Measurements from ENCODE around the gene TMEM117.
"Not testable (repeated sequence)": the region's sequence is repeated elsewhere in the genome, so short reads cannot be mapped to it uniquely, and the experiment has no call there.

Gene TMEM117

GRCh38 chr12:43858096-43858495 is 22.2 kb downstream of the TMEM117 start:
- no peak for TF ChIP-seq GATA1 (IDR thresholded peaks at IDR 0.05; ENCODE audit: low read depth, low read length)
- no peak for TF ChIP-seq POLR2A (IDR thresholded peaks at IDR 0.05; ENCODE audit: low read length)
- DNase-seq: no peak

- TF ChIP-seq GATA1 (IDR thresholded peaks at IDR 0.05; ENCODE audit: low read depth, low read length) (no peak), POLR2A (IDR thresholded peaks at IDR 0.05; ENCODE audit: low read length) (no peak)
Measured at GRCh38 chr12:43858991-43859390, 23.1 kb downstream of the TMEM117 start.

GRCh38 chr12:43861015-43861839 is 25.3 kb downstream of the TMEM117 start:
- no peak for DNase-seq
- TF ChIP-seq GATA1 (IDR thresholded peaks at IDR 0.05; ENCODE audit: low read depth, low read length): no peak
- no peak for TF ChIP-seq POLR2A (IDR thresholded peaks at IDR 0.05; ENCODE audit: low read length)

More at GRCh38 chr12:43858991-43859390, 23.1 kb downstream of the TMEM117 start:
- DNase-seq: no peak

GRCh38 chr12:43861840-43862150 is 25.9 kb downstream of the TMEM117 start:
- TF ChIP-seq POLR2A (IDR thresholded peaks at IDR 0.05; ENCODE audit: low read length): no peak
- no peak for TF ChIP-seq GATA1 (IDR thresholded peaks at IDR 0.05; ENCODE audit: low read depth, low read length)
- DNase-seq: no peak

- DNase-seq: no peak
- no peak for TF ChIP-seq GATA1 (IDR thresholded peaks at IDR 0.05; ENCODE audit: low read depth, low read length)
- no peak for TF ChIP-seq POLR2A (IDR thresholded peaks at IDR 0.05; ENCODE audit: low read length)
Measured at GRCh38 chr12:43863770-43864366, 28.0 kb downstream of the TMEM117 start.

GRCh38 chr12:43864557-43864956 is 28.7 kb downstream of the TMEM117 start:
- DNase-seq: not testable (repeated sequence)

GRCh38 chr12:43869184-43869583 is 33.3 kb downstream of the TMEM117 start:
- TF ChIP-seq POLR2A (IDR thresholded peaks at IDR 0.05; ENCODE audit: low read length): no peak
- no peak for TF ChIP-seq GATA1 (IDR thresholded peaks at IDR 0.05; ENCODE audit: low read depth, low read length)
- no peak for DNase-seq

- not testable (repeated sequence) for DNase-seq
Measured at GRCh38 chr12:43869765-43870164, 33.9 kb downstream of the TMEM117 start.

GRCh38 chr12:43871258-43871657 is 35.4 kb downstream of the TMEM117 start:
- not testable (repeated sequence) for DNase-seq

GRCh38 chr12:43872396-43872795 is 36.5 kb downstream of the TMEM117 start:
- no peak for TF ChIP-seq GATA1 (IDR thresholded peaks at IDR 0.05; ENCODE audit: low read depth, low read length)
- no peak for TF ChIP-seq POLR2A (IDR thresholded peaks at IDR 0.05; ENCODE audit: low read length)

GRCh38 chr12:43878050-43878449 is 42.2 kb downstream of the TMEM117 start:
- DNase-seq: no peak
- TF ChIP-seq POLR2A (IDR thresholded peaks at IDR 0.05; ENCODE audit: low read length) (no peak), GATA1 (IDR thresholded peaks at IDR 0.05; ENCODE audit: low read depth, low read length) (no peak)

More at GRCh38 chr12:43872396-43872795, 36.5 kb downstream of the TMEM117 start:
- DNase-seq: no peak

GRCh38 chr12:43880547-43880946 is 44.7 kb downstream of the TMEM117 start:
- no peak for DNase-seq
- TF ChIP-seq POLR2A (IDR thresholded peaks at IDR 0.05; ENCODE audit: low read length): no peak
- no peak for TF ChIP-seq GATA1 (IDR thresholded peaks at IDR 0.05; ENCODE audit: low read depth, low read length)

- peak; percentile 65 to 77 for DNase-seq
- TF ChIP-seq POLR2A (IDR thresholded peaks at IDR 0.05; ENCODE audit: low read length) (no peak), GATA1 (IDR thresholded peaks at IDR 0.05; ENCODE audit: low read depth, low read length) (no peak)
Measured at GRCh38 chr12:43882578-43883178, 46.8 kb downstream of the TMEM117 start.

GRCh38 chr12:43883311-43883710 is 47.4 kb downstream of the TMEM117 start:
- no peak for DNase-seq
- no peak for TF ChIP-seq GATA1 (IDR thresholded peaks at IDR 0.05; ENCODE audit: low read depth, low read length)
- TF ChIP-seq POLR2A (IDR thresholded peaks at IDR 0.05; ENCODE audit: low read length): no peak

GRCh38 chr12:43883748-43884147 is 47.9 kb downstream of the TMEM117 start:
- DNase-seq: no peak
- TF ChIP-seq GATA1 (IDR thresholded peaks at IDR 0.05; ENCODE audit: low read depth, low read length) (no peak), POLR2A (IDR thresholded peaks at IDR 0.05; ENCODE audit: low read length) (no peak)
